HEK293 (cell line): ENCODE data around the gene CDHR5.

Experiments
- CTCF ChIP-seq: fragments of 450-650 bp; formaldehyde crosslinking; IDR thresholded peaks from 2 replicates; pipeline ENCODE4 v1.5.1; 2016; ENCODE audit warnings: missing biosample characterization, missing genetic modification characterization
- ZBTB49 ChIP-seq: fragments of 450-650 bp; formaldehyde crosslinking; IDR thresholded peaks from 2 replicates; pipeline ENCODE4 v1.5.1; 2016; ENCODE audit warnings: missing biosample characterization, missing genetic modification characterization, low read depth
- ZFHX2 ChIP-seq: fragments of 450-650 bp; formaldehyde crosslinking; conservative IDR thresholded peaks from 2 replicates; pipeline ENCODE4 v1.5.1; 2016; ENCODE audit warnings: missing biosample characterization, missing genetic modification characterization
- ZNF121 ChIP-seq: fragments of 450-650 bp; formaldehyde crosslinking; IDR thresholded peaks from 2 replicates; pipeline ENCODE4 v1.5.1; 2016; ENCODE audit warnings: missing biosample characterization, missing genetic modification characterization
- ZNF311 ChIP-seq: fragments of 450-650 bp; formaldehyde crosslinking; IDR thresholded peaks from 2 replicates; pipeline ENCODE4 v1.5.1; 2017; ENCODE audit warnings: missing biosample characterization, missing genetic modification characterization, borderline replicate concordance

GRCh38 chr11:623349-623869, 1.3 kb downstream of the CDHR5 start:
- no peak for TF ChIP-seq ZNF121 (tag by site-specific recombination)
- TF ChIP-seq ZNF311: no peak
- TF ChIP-seq ZFHX2 (tag by site-specific recombination): no peak
- TF ChIP-seq ZBTB49 (tag by site-specific recombination): no peak
- TF ChIP-seq CTCF (tag by site-specific recombination): no peak
